Mucosa of descending colon (tissue), 3 donors: ENCODE results near the gene PTPRN2. TPM values are rescaled to one million over a fixed set of nuclear protein-coding genes. Genes with fewer than 3 reads are reported as not detected.

Source experiments
- ATAC-seq: fragments of 200-7000 bp; cut with Tn5 transposase; one replicate; pipeline ENCODE4 v1.9.1; 2020; ENCODE audit warnings: mild to moderate bottlenecking, moderate library complexity
- DNase-seq, 3 donors: peaks; one replicate each; pipeline ENCODE4 v3.0.0-alpha.2; 2020
- H3K36me3 ChIP-seq: fragments of 200-600 bp; one replicate; pipeline ENCODE4 v1.8.0; 2021; ENCODE audit warnings: low read depth, mild to moderate bottlenecking
- H3K4me1 ChIP-seq: fragments of 200-600 bp; one replicate; pipeline ENCODE4 v1.8.0; 2021; ENCODE audit warnings: low read depth, mild to moderate bottlenecking
- H3K4me3 ChIP-seq: fragments of 200-600 bp; one replicate; pipeline ENCODE4 v1.8.0; 2021; ENCODE audit warnings: mild to moderate bottlenecking
- H3K9me3 ChIP-seq: fragments of 200-600 bp; one replicate; pipeline ENCODE4 v1.8.0; 2021; ENCODE audit warnings: mild to moderate bottlenecking
- CTCF ChIP-seq: fragments of 200-600 bp; IDR thresholded peaks from one replicate; pipeline ENCODE4 v1.8.0; 2022; ENCODE audit warnings: antibody characterized with exemption, mild to moderate bottlenecking
- intact Hi-C, 2 donors: fragments of 100-400 bp; cut with DNase I in 1 of 2; cut with micrococcal nuclease in 1 of 2; formaldehyde crosslinking; loops; one replicate each; pipeline versions ENCODE4 v1.11.0 to v1.11.1; 2022; cut with DNase I, micrococcal nuclease
- total RNA-seq, 3 donors: library from RNA; stranded (reverse); fragmentation: NEBNext Ultra II Directional in 2 of 3; extraction: Animal tissue kit (Norgen Biotek cat#: 25700) in 2 of 3; gene quantifications; one replicate each; pipeline versions ENCODE4 v1.2.1 to v1.2.4, GENCODE V29; 2021 to 2023
- donor health status: DM: no; HTN: no; CAD: no; lungs with moderate emphysema.
- donor health status: DM: no; HTN: no; CAD: no.
- donor health status: DM: no; HTN: yes; CAD: no.

PTPRN2 gene
- total RNA-seq, 3 donors from 2014 or later, result 12.5 to 28.0 (median 26.2) TPM

- ATAC-seq (no peak), DNase-seq (no peak)
- no peak overlapping the region for H3K4me3 ChIP-seq
- H3K4me1 ChIP-seq, result no peaks in the 10 kb centered on the region
- no peak for TF ChIP-seq CTCF
- H3K9me3 ChIP-seq, result peaks cover 25% of the 10 kb centered on the region
- intact Hi-C loops, result no loop called here
- no peaks in the 10 kb centered on the region for H3K36me3 ChIP-seq
These were observed 298.4 kb downstream of the PTPRN2 start for GRCh38 chr7:158289231-158289630.

GRCh38 chr7:158286210-158286609, 301.4 kb downstream of the PTPRN2 start:
- no peaks in the 10 kb centered on the region for H3K4me1 ChIP-seq
- intact Hi-C loops, result no loop called here
- no peak for TF ChIP-seq CTCF
- peaks cover 25% of the 10 kb centered on the region for H3K9me3 ChIP-seq
- DNase-seq, result no peak
- H3K4me3 ChIP-seq, result no peak overlapping the region
- H3K36me3 ChIP-seq, result no peaks in the 10 kb centered on the region
- ATAC-seq, result no peak

GRCh38 chr7:158285383-158285770, 302.2 kb downstream of the PTPRN2 start:
- intact Hi-C loops, result no loop called here
- ATAC-seq, result no peak
- no peak overlapping the region for H3K4me3 ChIP-seq
- DNase-seq, result no peak
- peaks cover 25% of the 10 kb centered on the region for H3K9me3 ChIP-seq
- H3K4me1 ChIP-seq, result no peaks in the 10 kb centered on the region
- no peaks in the 10 kb centered on the region for H3K36me3 ChIP-seq
- TF ChIP-seq CTCF, result no peak

- Histone ChIP-seq H3K4me1 (no peaks in the 10 kb centered on the region), H3K4me3 (no peak overlapping the region), H3K36me3 (no peaks in the 10 kb centered on the region), H3K9me3 (peaks cover 22% of the 10 kb centered on the region)
- no peak for ATAC-seq
- no peak for DNase-seq
- intact Hi-C loops, result no loop called here
- TF ChIP-seq CTCF, result no peak
These were observed 302.8 kb downstream of the PTPRN2 start for GRCh38 chr7:158284617-158285382.

GRCh38 chr7:158284121-158284520, 303.5 kb downstream of the PTPRN2 start:
- Histone ChIP-seq H3K9me3 (peaks cover 15% of the 10 kb centered on the region), H3K4me3 (no peak overlapping the region), H3K36me3 (no peaks in the 10 kb centered on the region), H3K4me1 (no peaks in the 10 kb centered on the region)
- intact Hi-C loops, result no loop called here
- DNase-seq (no peak), ATAC-seq (peak; percentile 29)
- no peak for TF ChIP-seq CTCF
